MCF 10A (cell line): ENCODE data around the gene SDK2. TPM values are rescaled to one million over a fixed set of nuclear protein-coding genes. Genes with fewer than 3 reads are reported as not detected.

Source experiments
- BruUV-seq: library from RNA; stranded (reverse); fragments of 400-500 nt; replicated peaks from 2 replicates; lab custom pipeline; 2021; lab: Mats Ljungman, UMichigan
- CTCF ChIA-PET: fragments of 300-600 bp; sonication (Branson Sonifier 250); formaldehyde crosslinking; extraction: SDS; loops from one replicate; lab custom pipeline; 2021; ENCODE audit warnings: antibody characterized with exemption, inconsistent platforms; lab: Yijun Ruan, JAX
- POLR2A ChIA-PET: fragments of 300-600, 350-650 bp; sonication (Branson Sonifier 250); formaldehyde crosslinking; extraction: SDS; loops from one replicate; lab custom pipeline; 2020; ENCODE audit warnings: antibody characterized with exemption, inconsistent platforms; lab: Yijun Ruan, JAX
- DNase-seq: peaks from one replicate; pipeline ENCODE4 v3.0.0-alpha.2; 2018; ENCODE audit not compliant: unreplicated experiment
- H3K27ac Mint-ChIP-seq: one replicate; pipeline ENCODE4 v1.8.0; 2022; ENCODE audit warnings: mild to moderate bottlenecking, low read depth, mixed read lengths; ENCODE audit not compliant: unreplicated experiment
- H3K27me3 Mint-ChIP-seq: one replicate; pipeline ENCODE4 v1.8.0; 2022; ENCODE audit warnings: mixed read lengths; ENCODE audit not compliant: insufficient read depth, unreplicated experiment
- H3K36me3 Mint-ChIP-seq: one replicate; pipeline ENCODE4 v1.8.0; 2022; ENCODE audit warnings: mild to moderate bottlenecking, moderate library complexity, mixed read lengths; ENCODE audit not compliant: insufficient read depth, unreplicated experiment
- H3K4me1 Mint-ChIP-seq: one replicate; pipeline ENCODE4 v1.8.0; 2022; ENCODE audit warnings: mixed read lengths; ENCODE audit not compliant: insufficient read depth, unreplicated experiment
- H3K4me3 Mint-ChIP-seq: one replicate; pipeline ENCODE4 v1.8.0; 2022; ENCODE audit warnings: mild to moderate bottlenecking, moderate library complexity, mixed read lengths; ENCODE audit not compliant: unreplicated experiment
- H3K9me3 Mint-ChIP-seq: one replicate; pipeline ENCODE4 v1.8.0; 2022; ENCODE audit warnings: mixed read lengths; ENCODE audit not compliant: unreplicated experiment
- intact Hi-C: fragments of 100-400 bp; cut with micrococcal nuclease; formaldehyde crosslinking; loops from 2 replicates; pipeline ENCODE4 v1.14.1; 2022
- total RNA-seq: library from RNA; stranded (reverse); gene quantifications from 2 replicates; pipeline ENCODE4 v1.2.3, GENCODE V29; 2022
- TF ChIP-seq, protein P1 (sequence below): fragments of 200-600 bp; IDR thresholded peaks from one replicate; pipeline ENCODE4 v1.8.0; 2022; ENCODE audit warnings: antibody characterized with exemption, mild to moderate bottlenecking; ENCODE audit not compliant: unreplicated experiment

SDK2 gene
- total RNA-seq, 1 experiment from 2014 or later, result not detected

DNA sequence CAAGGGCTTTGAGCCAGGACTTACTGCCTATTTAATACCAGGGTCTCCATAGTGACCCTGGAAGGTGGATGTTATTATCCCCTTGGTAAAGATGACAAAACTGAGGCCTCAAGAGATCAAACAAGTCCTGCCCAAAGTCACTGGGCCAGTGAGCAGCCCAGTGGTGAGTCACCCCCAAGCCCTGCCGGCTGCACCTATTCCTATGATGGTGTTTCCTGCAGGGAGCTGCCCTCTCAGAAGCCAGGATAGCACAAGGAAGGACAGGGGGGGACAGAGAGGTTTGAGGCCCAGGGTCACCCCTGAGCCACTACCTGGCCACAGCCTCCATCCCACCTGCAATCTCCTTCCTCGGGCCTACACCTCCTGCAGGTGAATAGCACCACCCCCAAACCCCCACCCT lies 90.9 kb downstream of the SDK2 start:
- peaks cover 70% of the 10 kb centered on the region for H3K27me3 Mint-ChIP-seq
- no peak for DNase-seq
- POLR2A ChIA-PET, result no interaction called here
- H3K4me3 Mint-ChIP-seq, result no peak overlapping the region
- no peaks in the 10 kb centered on the region for H3K4me1 Mint-ChIP-seq
- intact Hi-C loops, result no loop called here
- H3K27ac Mint-ChIP-seq, result no peak overlapping the region
- no peaks in the 10 kb centered on the region for H3K36me3 Mint-ChIP-seq
- CTCF ChIA-PET, result interaction anchor here (0.7 to 1.2 kb wide), 2 partner anchors 9 to 623 kb away, joined by 3 to 6 read pairs; no protein-coding TSS in a partner anchor
- H3K9me3 Mint-ChIP-seq, result no peaks in the 10 kb centered on the region
- TF ChIP-seq, protein P1, sequence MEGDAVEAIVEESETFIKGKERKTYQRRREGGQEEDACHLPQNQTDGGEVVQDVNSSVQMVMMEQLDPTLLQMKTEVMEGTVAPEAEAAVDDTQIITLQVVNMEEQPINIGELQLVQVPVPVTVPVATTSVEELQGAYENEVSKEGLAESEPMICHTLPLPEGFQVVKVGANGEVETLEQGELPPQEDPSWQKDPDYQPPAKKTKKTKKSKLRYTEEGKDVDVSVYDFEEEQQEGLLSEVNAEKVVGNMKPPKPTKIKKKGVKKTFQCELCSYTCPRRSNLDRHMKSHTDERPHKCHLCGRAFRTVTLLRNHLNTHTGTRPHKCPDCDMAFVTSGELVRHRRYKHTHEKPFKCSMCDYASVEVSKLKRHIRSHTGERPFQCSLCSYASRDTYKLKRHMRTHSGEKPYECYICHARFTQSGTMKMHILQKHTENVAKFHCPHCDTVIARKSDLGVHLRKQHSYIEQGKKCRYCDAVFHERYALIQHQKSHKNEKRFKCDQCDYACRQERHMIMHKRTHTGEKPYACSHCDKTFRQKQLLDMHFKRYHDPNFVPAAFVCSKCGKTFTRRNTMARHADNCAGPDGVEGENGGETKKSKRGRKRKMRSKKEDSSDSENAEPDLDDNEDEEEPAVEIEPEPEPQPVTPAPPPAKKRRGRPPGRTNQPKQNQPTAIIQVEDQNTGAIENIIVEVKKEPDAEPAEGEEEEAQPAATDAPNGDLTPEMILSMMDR, result no peak
- no TSS peak for BruUV-seq

- intact Hi-C loops, result no loop called here
- no peak overlapping the region for H3K4me3 Mint-ChIP-seq
- ChIA-PET POLR2A (no interaction called here), CTCF (interaction anchor here (1.2 kb wide), 1 partner anchor 624 kb away, joined by 6 read pairs; no protein-coding TSS in a partner anchor)
- no peaks in the 10 kb centered on the region for H3K9me3 Mint-ChIP-seq
- no TSS peak for BruUV-seq
- TF ChIP-seq, protein P1, result no peak
- no peak overlapping the region for H3K27ac Mint-ChIP-seq
- DNase-seq, result no peak
- H3K4me1 Mint-ChIP-seq, result no peaks in the 10 kb centered on the region
- peaks cover 70% of the 10 kb centered on the region for H3K27me3 Mint-ChIP-seq
- no peaks in the 10 kb centered on the region for H3K36me3 Mint-ChIP-seq
Observed at GRCh38 chr17:73552300-73553048, 91.8 kb downstream of the SDK2 start.

- TF ChIP-seq, protein P1, result no peak
- H3K4me3 Mint-ChIP-seq, result no peak overlapping the region
- no peak overlapping the region for H3K27ac Mint-ChIP-seq
- peaks cover 68% of the 10 kb centered on the region for H3K27me3 Mint-ChIP-seq
- no peak for DNase-seq
- no peaks in the 10 kb centered on the region for H3K36me3 Mint-ChIP-seq
- no peaks in the 10 kb centered on the region for H3K4me1 Mint-ChIP-seq
- intact Hi-C loops, result no loop called here
- H3K9me3 Mint-ChIP-seq, result no peaks in the 10 kb centered on the region
- no TSS peak for BruUV-seq
- ChIA-PET CTCF (no interaction called here), POLR2A (no interaction called here)
Observed at GRCh38 chr17:73551759-73552158, 92.5 kb downstream of the SDK2 start.

DNA sequence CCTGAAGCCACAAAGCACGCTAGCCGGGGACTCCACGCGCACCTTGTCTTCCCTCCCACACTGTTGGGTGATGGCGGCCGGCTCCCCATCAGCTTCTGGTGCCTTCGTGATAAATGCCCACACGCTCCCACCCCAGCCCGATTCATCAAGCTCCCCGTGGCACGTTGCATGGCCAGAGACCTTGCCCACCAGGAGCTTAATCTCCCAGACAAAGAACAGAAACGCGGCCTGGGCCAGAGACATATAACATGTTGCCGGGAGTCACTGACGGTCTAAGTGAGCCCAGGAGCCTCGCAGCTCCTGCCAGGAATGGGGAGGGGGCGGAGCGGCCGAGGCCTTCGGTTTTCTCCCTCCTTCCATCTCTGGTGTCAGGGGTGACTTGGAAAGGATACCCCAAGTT lies 93.1 kb downstream of the SDK2 start:
- TF ChIP-seq, protein P1, result no peak
- no peak overlapping the region for H3K27ac Mint-ChIP-seq
- peaks cover 62% of the 10 kb centered on the region for H3K27me3 Mint-ChIP-seq
- intact Hi-C loops, result no loop called here
- ChIA-PET CTCF (no interaction called here), POLR2A (no interaction called here)
- H3K9me3 Mint-ChIP-seq, result no peaks in the 10 kb centered on the region
- H3K4me3 Mint-ChIP-seq, result no peak overlapping the region
- no peaks in the 10 kb centered on the region for H3K4me1 Mint-ChIP-seq
- no peaks in the 10 kb centered on the region for H3K36me3 Mint-ChIP-seq
- DNase-seq, result no peak
- no TSS peak for BruUV-seq
